ENCODE results near the gene ZNF107. TPM values are rescaled to one million over a fixed set of nuclear protein-coding genes. Genes with fewer than 3 reads are reported as not detected.

The ZNF107 gene
- 6.6 and 7.4 TPM in 2 replicates for total RNA-seq
- polyA plus RNA-seq (2012), result 1.1 TPM

DNA sequence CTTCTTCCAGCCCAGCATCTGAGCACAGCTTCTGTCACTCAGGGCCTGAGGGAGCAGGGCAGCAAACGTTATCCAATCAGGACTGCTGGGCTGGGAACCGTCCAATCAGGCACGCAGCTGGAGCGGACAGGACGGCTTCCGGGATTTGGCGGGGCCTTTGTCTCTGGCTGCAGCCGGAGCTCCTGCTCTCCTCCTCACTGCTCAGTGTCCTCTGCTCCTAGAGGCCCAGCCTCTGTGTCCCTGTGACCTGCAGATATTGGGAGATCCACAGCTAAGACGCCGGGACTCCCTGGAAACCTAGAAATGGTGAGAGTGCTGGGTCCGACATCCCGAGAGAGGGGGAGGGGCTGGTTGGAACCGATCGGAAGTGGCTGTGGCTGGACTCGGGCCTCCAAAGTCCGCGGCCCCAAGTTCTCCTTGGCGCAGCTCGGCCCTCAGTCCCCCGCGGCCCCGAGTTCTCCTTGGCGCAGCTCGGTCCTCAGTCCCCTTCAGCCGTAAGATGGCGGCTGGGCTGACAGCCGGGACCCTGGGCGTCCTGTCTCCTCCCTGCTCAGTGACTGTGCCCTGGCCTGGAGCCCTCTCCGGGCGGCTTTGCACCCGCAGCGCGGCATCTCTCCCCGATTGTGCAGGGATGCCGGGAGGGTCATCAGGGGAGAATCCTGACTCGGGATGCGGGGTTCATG is at the start of gene ZNF107:
Gene ZNF107, plus strand, starts transcription at position 154 of the 683 bp plus-strand sequence. Its CDS starts 150 bp downstream, at position 304.
- DNase-seq (ENCODE audit: low read depth), result peak; percentile 97

DNA sequence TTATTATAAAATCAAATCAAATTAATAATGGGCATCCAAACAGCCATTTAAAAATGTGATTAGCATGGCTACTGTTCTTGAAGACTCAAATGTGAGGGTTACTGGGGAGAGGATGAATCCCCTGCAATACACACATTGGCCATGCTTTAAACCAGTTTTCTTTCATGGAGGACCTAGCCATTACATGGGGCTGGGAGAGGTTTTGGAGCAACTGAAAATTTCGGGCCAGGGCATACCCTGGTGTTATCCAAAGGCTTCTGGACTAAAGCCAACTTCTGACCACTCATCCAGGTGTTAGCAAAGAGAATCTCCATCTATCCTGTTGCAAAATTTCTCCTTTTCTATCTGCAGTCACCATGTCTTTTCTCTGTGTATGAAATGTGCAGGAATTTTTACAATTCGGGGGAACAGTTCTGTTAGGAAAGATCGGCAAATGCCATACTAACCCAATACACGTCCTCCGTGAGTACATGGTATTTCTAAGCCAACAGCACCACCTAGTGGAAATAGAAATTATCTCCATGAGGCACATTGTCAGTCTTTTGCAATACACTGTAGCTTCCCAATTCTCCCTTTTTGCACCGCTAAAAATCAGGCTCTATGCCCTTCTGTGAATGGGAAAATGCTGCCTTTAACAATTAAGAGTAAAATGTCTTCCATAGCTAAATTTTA is 47.0 kb upstream of the ZNF107 start:
- DNase-seq (ENCODE audit: low read depth), result peak; percentile 72

DNA sequence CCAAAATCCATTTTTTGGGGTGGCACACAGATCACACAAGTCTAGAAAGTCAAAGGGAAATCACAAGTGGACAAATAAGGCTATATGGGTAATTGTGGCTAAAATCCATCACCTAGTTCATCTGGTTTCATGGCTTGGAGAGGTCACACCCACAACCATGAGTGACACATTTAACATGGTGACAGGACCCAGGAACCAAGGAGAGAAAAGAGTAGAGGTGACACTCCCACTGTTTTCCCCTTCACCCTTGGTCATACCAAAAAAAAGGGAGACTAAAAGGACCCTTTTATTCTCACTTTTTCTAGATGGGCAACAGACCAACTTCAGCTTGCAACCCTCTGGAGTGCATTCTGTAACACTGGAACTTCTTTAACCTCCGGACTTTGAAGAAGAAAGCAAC is 46.2 kb upstream of the ZNF107 start:
- peak; percentile 6 for DNase-seq (ENCODE audit: low read depth)

DNA sequence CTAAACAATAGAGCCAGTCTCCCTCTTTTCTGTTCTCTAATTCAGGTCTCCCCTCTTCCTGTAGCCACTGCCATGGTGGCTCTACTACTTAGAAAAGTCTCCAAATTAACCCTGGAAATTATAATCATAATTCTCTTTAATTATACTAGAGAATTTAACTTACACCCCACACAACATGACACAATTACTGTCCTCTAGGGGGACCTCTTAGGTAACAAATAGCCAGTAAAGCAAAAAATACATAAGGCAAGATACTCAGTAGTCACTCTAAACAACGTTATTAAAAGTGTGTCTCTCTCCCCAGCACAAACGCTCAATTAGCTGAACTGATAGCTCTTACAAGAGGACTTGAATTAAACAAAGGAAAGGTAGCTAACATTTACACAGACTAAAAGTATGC is 44.3 kb upstream of the ZNF107 start:
- no peak for DNase-seq (ENCODE audit: low read depth)

DNA sequence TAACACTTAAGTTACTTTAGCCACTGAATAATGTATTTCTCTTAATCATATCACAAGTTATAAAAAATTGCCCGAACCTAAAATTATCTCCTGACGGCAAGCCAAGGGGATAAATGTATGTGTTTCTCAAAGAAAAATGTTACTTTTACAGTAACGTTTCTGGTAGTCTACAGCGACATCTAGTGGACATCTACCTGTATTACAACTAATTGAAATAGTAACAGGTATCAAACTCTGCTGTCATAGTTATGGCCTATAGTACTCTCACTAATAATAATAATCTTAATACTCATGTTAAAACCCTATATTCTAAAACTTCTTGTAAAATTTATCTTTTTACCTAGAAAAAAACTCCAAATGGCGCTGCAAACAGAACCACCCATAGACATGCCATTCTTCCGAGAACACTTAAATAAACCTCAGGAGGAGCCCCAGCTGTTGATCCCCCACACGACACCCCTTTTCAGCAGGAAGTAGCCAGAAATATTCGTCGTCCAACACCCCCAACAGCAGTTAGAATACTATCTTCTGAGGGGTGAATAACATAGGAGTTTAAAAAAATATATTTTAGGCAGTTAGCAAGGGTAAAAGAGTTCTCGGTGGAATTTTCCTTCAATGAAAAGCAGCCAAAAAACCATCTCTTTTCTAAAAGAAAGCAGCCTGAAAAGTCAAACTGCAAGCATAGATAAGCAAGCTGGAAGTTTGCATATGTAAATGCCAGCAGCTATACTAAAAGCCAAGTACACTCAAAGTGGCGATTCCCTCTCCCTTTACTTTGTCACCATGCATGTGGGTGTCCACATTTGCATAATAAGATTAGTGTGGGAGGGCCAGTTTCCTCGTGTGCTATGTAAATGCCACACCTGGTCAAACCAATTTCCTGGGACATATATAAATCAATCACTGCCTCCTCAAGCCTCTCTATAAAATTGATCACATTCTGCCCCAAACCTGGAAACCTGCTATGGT is 40.5 kb upstream of the ZNF107 start:
- DNase-seq (ENCODE audit: low read depth), result peak; percentile 11

DNA sequence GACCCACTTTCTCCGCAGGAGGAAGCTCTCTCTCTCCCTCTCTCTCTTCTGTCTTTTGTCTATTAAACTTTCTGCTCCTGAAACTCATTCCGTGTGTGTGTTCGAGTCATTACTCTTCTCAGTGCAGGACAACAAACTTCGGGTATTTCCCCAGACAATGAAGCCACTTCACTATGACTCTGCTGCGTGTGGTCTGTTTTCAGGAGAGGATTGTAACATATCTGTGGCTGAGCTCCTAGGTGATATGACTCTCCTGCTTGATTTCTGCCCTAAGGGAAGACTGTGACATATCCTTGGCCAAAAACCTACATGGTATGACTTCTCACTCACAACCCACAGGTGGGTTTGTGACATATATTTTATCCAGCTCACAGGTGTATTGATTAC is 39.9 kb upstream of the ZNF107 start:
- no peak for DNase-seq (ENCODE audit: low read depth)

DNA sequence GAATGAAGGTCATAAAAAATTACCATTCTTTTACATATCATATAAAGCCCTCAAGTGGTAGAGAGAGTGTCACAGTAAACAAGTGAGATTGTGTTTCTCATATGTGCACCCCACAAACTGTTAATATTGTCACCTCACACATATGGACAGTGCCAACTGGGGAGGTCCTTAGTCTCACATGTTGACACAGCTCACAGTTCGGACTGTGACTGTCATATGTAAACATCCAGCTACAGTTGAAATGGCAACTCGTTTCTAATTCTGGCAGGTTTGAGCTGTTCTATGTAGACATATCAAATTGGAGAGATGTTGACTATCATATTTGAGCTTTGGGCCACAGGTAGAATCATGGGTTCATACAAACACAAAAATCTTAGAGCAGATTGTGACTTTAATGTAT is 39.4 kb upstream of the ZNF107 start:
- DNase-seq (ENCODE audit: low read depth), result no peak

DNA sequence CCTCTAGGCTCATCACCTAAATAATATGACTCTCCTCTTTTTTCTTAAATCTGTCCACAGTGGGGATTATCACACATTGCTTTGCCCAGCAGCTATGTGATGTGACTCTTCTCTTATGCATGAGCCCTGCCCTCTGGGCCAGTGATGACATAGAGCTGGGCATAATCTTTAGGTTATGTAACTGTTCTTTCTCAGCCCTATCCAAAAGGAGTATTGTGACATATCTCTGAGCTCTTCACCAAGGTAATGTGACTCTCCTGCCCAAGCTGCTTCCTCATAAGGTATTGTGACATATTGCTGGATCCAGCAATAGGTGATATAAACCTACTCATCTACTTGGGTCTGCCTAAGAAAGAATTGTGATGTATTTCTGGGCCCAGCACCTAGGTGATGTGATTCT is 37.7 kb upstream of the ZNF107 start:
- no peak for DNase-seq (ENCODE audit: low read depth)

DNA sequence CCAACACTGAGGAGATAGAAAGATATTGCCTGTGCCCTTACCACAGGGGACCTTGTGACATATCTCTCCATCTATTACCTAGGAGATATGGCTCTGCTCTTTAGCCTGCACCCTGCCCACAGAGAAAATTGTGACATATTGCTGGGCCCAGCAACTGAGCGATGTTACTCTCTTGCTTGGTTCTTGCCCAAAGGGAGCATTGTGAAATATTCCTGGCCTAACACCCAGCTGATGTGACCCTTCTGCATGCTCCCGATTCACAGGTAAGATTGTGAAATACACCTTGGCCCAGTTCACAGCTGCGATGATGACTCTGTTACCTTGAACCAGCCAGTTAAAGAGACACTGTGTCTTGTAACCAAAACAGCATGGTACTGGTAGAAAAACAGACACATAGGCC is 37.2 kb upstream of the ZNF107 start:
- no peak for DNase-seq (ENCODE audit: low read depth)

DNA sequence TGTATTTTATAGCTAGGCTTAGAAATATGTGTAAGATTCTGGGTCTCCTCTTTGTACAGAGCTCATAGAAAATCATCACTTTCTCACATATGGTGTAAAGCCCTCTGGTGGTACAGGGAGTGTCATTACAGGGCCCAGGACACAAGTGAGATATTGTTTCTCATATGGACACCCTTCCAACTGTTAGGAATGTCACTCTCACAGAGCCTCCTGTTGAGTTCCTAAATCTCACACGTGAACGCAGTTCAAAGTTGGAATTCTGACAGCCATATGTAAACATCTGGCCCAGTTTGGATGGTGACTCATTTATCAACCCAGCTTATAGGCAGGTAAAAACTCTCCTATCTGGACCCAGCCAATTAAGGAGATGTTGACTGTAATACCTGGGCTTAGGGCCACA is 35.4 kb upstream of the ZNF107 start:
- peak; percentile 26 for DNase-seq (ENCODE audit: low read depth)

DNA sequence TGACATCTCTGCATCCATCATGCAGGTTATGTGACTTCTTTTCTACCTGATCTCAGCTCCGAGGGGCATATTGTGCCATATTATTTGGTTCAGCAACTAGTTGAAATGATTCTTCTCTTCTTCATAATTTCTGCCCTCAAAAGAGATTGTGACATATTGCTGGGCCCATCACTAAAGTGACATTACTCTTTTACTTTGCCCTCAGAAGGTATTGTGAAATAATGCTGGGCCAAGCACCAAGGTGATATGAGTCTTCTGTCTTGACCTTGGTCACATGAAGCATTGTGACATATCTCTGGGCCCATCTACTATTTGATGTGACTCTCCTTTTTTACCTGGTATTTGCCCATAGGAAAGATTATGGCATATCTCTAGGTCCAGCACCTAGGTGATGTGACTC is 33.9 kb upstream of the ZNF107 start:
- no peak for DNase-seq (ENCODE audit: low read depth)

DNA sequence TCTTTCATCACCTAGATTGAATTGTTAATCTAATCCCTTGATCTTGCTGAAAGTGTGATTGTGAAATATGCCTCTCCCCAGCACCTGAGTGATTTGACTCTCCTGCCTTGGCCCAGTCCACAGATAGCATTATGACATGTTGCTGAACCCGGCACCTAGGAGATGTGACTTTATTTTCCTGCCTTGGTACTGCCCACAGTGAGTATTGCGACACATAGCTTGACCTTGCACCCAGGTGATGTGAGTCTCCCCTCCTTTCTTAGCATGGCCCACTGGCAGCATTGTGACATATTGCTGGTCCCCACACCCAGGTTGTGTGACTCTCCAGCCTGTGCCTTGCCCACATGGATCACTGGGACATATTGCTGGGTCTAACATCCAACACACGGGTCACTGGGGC is 32.5 kb upstream of the ZNF107 start:
- no peak for DNase-seq (ENCODE audit: low read depth)

DNA sequence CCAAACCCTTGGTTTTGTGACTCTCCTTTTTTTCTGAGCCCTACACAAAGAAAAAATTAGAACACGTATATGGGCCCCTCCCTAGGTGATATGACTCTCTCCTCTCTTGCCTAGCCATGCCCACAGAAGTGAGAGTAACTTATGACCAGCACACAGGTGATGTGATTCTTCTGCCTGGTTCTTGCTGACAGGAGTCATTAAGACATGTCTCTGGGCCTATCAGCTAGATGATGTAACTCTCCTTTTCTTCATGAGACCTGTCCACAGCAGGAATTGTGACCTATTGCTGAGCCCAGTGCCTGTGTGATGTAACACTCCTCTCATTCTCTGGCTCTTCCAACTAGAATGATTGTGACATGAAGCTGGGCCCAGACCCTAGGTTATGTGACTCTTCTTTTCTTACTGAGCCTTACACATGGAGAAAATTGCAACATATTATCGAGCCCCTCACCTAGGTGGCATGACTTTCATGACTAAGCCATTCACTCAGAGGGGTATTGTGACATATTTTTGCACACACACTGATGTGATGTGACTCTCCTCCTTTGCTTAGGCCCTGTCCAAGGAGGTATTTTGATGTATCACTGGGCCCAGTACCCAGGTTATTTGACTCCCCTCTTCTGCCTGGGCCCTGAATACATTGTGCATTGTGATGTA is 31.4 kb upstream of the ZNF107 start:
- no peak for DNase-seq (ENCODE audit: low read depth)

DNA sequence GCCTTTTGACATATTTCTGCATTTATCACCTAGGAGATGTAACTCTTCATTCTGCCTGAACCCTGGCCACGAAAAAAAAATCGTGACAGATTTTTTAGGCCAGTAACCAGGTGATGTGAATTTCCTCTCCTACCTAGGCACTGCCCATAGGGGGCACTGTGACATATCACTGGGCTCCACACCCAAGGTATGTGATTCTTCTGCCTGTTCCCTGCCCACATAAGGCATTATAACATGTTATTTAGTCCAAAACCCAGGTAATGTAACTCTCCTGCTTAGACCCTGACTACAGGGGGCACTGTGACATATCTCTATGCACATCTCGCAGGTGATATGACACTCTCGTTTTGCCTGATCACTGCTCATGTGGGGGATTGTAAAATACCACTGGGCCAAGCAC is 29.5 kb upstream of the ZNF107 start:
- no peak for DNase-seq (ENCODE audit: low read depth)

DNA sequence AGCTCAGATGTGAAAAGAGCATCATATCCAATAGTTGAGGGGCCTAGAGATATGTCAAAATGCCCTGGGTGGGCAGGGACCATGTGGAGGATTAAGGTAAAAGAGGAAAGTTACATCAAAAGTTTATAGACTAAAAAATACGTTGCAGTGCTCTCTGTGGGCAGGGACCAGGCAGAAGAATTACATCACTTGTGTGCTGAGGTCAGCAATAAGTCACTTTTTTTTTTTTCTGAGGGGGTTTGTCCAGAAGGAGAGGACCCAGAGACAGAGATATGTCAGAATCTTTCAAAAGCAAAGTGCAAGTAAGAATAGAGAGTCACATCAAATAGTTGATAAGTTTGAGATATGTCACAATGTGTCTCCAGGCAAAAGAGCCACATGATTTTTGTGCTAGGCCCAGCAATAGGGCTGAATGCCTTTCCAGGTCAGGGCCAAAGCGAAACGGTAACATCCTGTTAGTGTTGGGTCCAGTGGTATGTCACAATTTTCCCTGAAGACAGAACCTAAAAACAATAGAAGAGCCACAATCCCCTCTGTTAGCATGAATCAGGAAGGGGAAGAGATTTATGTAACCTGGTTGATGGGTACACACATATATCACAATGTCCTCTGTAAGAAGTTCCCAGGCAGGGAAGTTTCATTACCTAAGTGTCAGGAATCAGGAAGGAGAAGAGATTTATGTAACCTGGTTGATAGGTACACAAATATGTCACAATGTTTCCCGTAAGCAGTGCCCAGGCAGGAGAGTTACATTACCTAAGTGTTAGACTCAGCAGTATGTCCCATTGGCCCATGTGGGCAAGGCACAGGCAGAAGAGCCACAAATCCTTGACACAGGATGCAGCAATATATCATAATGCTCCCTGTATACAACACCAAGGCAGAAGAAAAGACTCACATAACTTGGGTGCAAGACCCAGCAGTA is 28.1 kb upstream of the ZNF107 start:
- DNase-seq (ENCODE audit: low read depth), result no peak

DNA sequence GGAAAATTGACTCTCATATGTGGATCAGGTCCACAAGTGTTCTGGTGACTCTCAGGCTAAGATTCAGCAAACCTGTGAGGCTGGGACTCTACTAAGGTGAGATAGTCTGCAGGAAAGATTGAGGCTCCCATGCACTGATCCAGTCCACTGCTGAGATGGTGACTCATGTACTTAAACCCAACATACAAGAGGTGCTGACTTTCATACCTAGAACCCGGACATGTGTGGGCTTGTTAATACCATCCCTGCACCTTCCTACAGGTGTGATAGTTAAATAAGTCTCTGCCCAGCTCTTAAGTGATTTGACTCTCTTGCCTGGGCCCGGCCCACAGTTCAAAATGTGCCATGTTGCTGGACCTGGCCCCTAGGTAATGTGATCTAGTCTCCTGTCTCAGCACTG is 27.1 kb upstream of the ZNF107 start:
- no peak for DNase-seq (ENCODE audit: low read depth)

DNA sequence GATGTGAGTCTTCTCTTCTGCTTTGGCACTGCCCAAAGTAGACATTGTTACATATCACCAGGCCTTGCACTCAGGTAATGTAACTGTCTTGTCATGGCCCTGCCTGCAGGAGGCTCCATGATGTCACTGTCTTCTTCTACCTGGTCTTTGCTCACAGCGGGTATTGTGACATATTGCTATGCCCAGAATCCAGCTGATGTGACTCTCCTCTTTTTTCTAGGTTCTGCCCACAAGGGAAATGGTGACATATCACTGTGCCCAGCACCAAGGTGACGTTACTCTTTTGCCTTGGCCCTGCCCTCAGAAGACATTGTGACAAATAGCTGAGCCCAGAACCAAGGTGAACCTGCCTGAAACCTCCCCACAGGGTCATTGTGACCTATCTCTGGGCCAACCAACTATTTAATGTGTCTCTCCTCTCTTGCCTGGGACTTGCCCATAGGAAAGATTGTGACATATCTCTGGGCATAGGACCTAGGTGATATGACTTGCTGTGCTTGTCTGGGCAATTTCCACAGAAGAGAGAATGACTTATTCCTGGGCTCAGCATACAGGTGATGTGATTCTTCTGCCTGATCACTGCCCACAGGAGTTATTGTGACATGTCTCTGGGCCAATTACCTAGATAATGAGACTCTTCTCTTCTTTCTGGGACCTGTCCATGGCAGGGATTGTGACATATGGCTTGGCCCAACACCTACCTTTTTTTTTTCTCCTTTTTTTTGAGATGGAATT is 26.5 kb upstream of the ZNF107 start:
- DNase-seq (ENCODE audit: low read depth), result no peak

DNA sequence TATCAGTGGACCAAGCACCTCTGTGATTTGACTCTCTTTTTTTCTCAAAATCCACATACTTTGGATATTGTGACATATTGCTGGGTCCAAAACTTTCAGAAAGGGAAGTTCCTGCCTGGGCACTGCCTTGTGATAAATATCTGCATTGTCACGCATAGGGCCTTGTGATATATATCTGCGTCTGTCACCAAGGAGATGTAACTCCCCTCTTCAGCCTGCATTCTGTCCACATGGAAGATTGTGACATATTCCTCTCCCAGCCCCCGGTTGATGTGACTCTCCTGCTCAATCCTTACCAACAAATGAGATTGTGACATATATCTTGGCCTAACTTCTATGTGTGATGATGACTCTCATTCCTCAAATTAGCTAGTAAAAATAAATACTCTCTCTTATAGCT is 25.4 kb upstream of the ZNF107 start:
- DNase-seq (ENCODE audit: low read depth), result no peak

DNA sequence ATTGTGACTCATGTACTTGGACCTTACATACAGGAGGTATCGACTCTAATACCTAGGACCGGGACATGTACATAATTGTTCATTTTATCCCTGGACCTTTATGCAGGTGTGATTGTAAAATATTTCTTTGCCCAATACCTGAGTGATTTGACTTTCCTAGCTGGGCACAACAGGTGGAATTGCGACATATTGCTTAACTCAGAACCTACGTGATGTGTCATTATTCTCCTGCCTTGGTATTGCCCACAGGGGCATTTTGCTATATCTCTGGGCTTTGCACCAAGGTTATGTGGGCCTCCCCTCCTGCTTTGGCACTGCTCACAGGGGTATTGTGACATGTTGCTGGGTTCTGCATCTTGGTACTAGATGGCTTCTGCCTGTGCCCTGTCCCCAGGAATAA is 23.9 kb upstream of the ZNF107 start:
- no peak for DNase-seq (ENCODE audit: low read depth)

DNA sequence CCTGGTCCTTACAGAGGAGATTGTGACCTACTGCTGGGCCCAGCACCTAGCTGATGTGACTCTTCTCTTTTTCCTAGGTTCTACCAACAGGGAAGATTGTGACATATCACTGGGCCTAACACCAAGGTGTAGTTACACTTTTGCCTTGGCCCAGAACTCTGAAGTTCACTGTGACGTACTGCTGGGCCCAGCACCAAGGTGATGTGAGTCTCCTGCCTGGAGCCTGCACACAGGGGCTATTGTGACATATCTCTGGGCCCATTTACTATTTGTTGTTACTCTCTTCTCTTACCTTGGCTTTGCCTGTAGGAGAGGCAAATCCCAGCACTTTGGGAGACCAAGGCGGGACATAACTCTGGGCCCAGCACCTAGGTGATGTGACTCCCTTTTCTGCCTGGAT is 23.1 kb upstream of the ZNF107 start:
- no peak for DNase-seq (ENCODE audit: low read depth)

Measured in myocyte (in vitro differentiated cells).